ENCODE measurements around the gene ENOSF1.

GRCh38 chr18:693466-694187 is 18.8 kb downstream of the ENOSF1 start:
- TF ChIP-seq POLR2A (IDR thresholded peaks at IDR 0.05) (no peak), CTCF (IDR thresholded peaks at IDR 0.05) (no peak)

All from thyroid gland (tissue), 4 donors.